ENCODE data around the gene OR9A2.

DNA sequence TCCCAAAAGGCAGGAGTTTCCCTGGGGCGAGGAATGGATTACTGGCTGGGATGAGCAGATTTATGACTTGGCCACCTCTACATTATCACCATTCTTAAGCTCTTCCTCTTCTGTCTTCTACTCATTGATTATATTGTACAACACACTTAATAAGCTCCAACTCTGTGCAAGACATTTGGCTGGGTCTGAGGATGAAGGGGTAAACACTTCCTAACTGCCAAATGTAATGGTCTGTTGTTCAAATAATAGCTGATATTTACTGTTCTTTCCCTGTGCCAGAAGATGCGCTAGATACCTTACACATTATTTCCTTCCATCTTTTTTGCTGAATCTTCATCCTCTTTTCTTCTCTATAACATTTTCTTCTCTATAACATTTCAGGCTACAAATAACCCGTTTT lies 36.8 kb upstream of the OR9A2 start:
- TF ChIP-seq, protein P1, sequence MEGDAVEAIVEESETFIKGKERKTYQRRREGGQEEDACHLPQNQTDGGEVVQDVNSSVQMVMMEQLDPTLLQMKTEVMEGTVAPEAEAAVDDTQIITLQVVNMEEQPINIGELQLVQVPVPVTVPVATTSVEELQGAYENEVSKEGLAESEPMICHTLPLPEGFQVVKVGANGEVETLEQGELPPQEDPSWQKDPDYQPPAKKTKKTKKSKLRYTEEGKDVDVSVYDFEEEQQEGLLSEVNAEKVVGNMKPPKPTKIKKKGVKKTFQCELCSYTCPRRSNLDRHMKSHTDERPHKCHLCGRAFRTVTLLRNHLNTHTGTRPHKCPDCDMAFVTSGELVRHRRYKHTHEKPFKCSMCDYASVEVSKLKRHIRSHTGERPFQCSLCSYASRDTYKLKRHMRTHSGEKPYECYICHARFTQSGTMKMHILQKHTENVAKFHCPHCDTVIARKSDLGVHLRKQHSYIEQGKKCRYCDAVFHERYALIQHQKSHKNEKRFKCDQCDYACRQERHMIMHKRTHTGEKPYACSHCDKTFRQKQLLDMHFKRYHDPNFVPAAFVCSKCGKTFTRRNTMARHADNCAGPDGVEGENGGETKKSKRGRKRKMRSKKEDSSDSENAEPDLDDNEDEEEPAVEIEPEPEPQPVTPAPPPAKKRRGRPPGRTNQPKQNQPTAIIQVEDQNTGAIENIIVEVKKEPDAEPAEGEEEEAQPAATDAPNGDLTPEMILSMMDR (IDR thresholded peaks at IDR 0.05) = no peak
- no peak for TF ChIP-seq POLR2A (IDR thresholded peaks at IDR 0.05)

All from vagina (tissue), 2 donors.